ENCODE data around the gene IL18R1.
A peak's percentile ranks its signal among the peaks of the same experiment; 100 is the strongest.

IL18R1 gene

DNA sequence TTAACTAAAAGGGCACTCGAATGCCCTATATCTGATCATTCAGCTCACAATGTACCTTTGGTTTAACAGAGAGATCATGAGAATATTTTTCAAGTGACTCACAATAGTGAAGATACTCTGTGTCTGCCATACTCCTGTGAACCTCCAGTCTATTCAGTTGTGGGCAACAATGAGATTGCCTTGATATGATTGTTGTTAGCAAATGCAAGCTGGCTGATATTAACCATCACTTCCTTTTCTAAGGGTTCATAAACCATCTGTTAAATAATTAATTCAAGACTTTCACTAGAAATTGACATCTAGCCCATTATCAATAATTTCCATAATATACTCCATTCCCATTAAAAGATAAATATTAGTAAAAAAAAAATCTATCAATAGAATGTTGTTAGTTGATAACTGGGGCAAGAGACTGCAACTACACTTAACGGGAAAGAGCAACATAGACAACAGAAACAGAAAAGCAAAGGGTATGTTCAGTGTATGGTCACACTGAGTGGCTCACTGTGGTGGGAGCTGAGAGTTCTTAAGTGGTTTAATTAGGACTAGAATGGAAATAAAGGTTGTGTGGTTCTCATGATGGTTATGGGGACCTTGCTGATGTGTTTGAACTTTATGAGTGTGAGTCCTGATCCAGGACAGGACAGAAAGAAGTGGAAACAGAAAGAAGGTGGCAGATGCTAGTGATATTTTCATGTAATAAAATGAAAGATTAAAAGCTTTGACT is 79.2 kb downstream of the IL18R1 start:
- DNase-seq, result no peak

DNA sequence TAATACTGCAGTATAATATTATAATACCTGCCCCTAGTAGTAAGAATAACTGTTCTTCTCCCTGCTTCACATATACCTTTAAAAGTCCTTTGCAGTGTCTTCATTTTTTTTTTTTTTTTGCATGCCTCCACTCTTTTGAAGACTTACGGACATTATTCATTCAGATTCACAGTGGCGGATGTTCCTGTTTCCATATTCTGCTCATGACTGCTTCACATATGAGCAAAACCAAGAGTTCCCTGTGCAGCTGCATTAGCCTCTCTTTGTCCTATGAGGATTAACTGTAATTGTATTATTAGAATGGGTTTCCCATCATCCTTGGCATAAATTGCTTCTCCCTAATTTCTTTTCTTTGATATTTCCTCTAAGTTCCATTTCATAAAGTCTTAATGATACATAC is 80.1 kb downstream of the IL18R1 start:
- no peak for DNase-seq

DNA sequence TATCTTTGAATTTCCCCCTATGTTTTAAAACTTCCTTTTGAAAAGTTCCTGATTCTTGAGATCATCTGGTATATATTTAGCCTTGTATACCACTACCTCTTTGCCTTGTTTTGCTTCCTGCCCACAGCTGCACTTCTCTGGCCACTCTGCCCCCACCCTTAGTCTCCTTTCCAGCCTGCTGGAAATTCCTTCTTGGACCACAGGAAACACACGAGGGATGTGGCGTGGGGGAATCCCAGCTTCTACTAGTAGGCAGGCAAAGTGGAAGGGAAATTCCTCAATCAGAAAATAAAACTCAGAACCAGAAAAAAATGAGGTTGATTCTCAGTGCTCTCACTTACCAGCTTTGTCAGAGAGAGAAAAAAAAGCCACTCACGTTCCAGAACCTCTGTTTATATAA is 80.7 kb downstream of the IL18R1 start:
- DNase-seq, result peak; percentile 55

DNA sequence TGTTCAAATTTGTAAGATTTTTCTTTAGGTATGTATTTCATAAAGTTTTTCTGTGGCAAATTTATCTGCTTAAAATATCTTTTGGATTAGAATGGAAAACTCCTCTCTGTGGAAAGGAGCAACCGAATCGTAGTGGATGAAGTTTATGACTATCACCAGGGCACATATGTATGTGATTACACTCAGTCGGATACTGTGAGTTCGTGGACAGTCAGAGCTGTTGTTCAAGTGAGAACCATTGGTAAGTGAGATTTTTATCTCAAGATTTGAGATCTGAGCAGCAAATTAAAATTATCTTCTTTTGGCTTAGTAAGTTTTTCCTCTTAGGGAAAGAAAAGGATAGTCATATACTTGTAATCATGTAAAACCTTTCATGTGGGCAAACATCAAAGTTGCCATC is 81.5 kb downstream of the IL18R1 start:
- peak; percentile 7 for DNase-seq

DNA sequence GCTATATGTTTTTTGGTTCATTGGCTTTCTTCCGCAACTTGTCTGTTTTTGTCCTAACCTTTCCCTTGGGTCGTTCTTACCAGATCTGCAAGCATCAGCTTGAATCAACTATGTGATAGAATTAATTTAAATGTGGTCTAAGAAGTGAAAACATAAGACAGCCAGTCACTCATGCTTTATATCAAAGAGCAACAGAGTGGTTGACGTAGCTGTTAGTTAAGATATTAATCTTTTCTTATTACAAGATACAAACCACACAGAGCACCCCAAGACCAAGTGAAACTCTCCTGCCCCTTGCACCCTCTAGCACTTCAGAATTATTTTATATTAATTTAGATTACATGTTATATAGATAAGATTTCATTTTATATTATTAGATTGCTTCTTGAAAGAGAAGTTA is 82.5 kb downstream of the IL18R1 start:
- DNase-seq, result no peak

DNA sequence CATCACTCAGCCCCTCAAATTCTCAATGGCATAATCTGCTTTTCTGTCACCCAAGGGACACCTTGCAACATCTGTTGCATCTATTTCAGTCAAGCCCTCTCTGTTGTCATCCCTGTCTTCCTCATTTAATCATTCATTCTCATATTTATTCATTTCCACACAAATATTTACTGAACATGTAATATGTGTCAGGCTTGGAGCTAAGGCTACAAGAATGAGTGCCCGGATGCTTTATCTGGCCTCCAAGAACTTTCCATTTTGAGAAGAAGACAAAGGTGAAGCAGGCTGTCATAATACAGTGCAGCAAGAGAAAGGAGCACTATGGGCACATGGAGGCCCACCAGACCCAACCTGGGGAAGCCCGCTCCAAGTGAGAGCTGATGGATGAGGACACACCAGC is 83.0 kb downstream of the IL18R1 start:
- DNase-seq, result no peak

DNA sequence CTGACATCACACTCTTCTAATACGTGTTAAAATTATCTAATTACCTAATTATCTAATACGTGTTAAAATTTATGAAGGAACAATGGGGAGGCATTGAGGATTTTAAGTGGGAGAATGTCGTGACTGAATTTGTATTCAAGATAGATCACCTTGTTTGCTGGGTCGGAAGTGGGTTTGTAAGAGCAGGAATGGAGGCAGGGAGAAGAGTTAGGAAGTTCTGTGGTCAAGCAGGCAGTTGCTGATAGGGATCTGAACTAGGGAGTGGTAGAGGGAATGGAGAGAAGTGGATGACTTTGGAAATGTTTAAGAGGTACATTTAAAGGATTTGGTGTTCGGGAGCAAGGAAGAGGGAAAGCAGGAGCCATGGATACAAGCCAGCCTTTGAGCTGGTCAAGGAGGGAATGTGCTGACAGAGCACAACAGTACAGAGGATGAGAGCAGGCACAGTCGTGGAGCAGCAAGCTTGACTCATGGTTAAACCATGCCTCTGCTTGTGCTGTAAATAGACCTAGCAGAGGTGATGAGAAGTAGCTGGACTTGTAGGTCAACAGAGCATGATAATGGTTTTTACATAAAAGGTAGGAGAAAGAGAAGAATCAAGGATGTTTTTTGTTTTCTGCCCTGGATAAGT is 83.6 kb downstream of the IL18R1 start:
- peak; percentile 79 for DNase-seq

DNA sequence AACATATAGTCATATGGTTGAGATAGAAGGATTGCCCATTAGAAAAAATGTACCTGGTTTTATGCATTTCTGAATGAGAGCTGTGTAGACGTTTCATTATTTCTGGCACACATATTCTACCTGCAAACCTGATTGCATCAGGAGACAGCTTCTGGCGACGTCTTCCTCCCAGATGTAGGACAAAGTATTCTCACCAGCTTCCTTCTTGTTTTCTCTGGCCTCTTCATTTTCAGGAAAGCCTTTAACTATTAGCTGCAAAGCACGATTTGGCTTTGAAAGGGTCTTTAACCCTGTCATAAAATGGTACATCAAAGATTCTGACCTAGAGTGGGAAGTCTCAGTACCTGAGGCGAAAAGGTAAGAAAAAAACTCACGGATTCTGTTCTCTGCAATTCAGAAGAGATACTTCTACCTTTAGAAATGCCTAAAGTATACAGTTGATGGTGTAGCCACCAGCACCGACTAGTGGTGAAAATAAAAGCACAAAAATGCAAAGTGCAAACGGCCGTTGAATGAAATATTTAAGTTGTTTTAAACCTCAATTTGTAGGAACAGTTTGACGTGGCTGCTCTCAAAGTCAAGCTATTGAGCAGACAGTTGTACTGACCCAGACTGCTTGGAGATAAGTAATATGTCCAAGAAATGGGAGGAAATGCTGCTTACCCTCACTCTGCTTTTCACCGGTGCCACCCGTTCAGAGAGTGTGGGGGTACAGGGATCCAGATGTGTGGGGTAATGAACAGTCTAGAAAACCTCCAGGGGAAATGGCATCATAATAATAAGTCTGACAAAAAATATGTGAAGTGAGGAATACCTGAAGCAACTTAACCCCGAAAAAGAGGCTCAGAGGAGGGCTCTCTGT is 87.6 kb downstream of the IL18R1 start:
- peak; percentile 33 for DNase-seq

DNA sequence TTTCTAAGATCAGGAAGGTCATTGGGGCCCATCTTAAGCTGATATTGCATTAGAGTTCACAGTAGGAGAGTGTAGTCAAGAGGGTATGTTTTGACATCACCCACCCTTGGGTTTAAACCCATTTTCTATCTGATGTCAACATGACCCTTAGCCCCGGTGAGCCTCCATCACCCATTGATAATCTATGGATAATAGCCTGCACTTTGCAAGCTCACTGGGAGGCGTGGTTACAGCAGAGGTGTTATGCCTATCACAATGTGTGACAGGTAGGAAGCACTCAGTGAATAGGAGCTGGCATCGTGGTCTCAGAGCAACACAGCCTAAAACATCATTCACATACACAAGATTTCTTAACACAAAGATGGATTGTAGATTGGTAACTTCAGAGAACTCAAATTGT is 88.6 kb downstream of the IL18R1 start:
- DNase-seq, result no peak

DNA sequence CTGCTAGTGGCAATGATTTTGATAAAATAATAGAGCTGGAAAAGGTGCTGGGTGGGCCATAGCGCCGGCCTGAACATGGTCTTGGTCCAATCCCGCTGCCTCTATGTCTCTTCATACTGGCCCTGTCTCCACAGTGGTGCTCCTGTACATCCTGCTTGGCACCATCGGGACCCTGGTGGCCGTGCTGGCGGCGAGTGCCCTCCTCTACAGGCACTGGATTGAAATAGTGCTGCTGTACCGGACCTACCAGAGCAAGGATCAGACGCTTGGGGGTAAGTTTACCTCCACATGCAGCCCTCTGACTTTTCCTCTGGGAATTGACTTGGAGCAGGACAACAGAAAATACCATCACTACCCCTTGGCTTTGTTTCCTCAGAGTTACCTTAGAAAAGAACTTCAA is 91.3 kb downstream of the IL18R1 start:
- no peak for DNase-seq
